ENCODE measurements around the gene MBNL2. TPM values are rescaled to one million over a fixed set of nuclear protein-coding genes. Genes with fewer than 3 reads are reported as not detected.

MBNL2 gene
- total RNA-seq, 1 experiment from 2014 or later = 0.85 TPM

DNA sequence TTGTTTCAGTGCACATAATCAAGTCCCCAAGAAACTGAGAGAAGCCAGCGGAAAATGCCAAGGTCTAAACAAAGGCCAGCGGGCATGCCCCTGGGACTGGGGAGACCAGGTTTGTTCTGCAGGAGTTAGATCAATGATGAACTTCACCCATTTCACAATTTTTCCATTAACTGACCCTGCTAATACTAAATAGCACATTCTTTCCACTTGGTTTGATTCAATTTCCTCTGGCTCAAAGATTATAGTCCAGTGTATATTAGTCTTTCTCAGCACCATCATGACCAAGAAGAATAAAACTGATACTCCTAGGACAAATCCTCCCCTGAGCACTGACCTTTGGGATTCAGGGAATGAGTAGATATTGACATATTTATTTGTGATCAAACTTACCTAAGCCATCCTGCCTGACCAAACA lies 66.4 kb downstream of the MBNL2 start:
- Mint-ChIP-seq H3K9me3 (no peaks in the 10 kb centered on the region), H3K27ac (no peak overlapping the region), H3K36me3 (no peaks in the 10 kb centered on the region), H3K4me1 (no peaks in the 10 kb centered on the region), H3K4me3 (no peak overlapping the region), H3K27me3 (ENCODE audit: low read depth) (no peaks in the 10 kb centered on the region)
- POLR2A ChIA-PET = no interaction called here
- DNase-seq (ENCODE audit: low spot score) (no peak), ATAC-seq (no peak)
- TF ChIP-seq, protein P1, sequence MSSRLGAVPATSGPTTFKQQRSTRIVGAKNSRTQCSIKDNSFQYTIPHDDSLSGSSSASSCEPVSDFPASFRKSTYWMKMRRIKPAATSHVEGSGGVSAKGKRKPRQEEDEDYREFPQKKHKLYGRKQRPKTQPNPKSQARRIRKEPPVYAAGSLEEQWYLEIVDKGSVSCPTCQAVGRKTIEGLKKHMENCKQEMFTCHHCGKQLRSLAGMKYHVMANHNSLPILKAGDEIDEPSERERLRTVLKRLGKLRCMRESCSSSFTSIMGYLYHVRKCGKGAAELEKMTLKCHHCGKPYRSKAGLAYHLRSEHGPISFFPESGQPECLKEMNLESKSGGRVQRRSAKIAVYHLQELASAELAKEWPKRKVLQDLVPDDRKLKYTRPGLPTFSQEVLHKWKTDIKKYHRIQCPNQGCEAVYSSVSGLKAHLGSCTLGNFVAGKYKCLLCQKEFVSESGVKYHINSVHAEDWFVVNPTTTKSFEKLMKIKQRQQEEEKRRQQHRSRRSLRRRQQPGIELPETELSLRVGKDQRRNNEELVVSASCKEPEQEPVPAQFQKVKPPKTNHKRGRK (CRISPR knock-in tag; IDR thresholded peaks at IDR 0.05; ENCODE audit: borderline replicate concordance) = no peak
- TF ChIP-seq ZNF423 (CRISPR knock-in tag; IDR thresholded peaks at IDR 0.05) (no peak), ATF1 (CRISPR knock-in tag; IDR thresholded peaks at IDR 0.05) (no peak), ZNF219 (CRISPR knock-in tag; IDR thresholded peaks at IDR 0.05; ENCODE audit: borderline replicate concordance) (no peak), TCF7 (CRISPR knock-in tag; IDR thresholded peaks at IDR 0.05; ENCODE audit: low read depth) (no peak)
- TF ChIP-seq, protein P2, sequence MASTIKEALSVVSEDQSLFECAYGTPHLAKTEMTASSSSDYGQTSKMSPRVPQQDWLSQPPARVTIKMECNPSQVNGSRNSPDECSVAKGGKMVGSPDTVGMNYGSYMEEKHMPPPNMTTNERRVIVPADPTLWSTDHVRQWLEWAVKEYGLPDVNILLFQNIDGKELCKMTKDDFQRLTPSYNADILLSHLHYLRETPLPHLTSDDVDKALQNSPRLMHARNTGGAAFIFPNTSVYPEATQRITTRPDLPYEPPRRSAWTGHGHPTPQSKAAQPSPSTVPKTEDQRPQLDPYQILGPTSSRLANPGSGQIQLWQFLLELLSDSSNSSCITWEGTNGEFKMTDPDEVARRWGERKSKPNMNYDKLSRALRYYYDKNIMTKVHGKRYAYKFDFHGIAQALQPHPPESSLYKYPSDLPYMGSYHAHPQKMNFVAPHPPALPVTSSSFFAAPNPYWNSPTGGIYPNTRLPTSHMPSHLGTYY (CRISPR knock-in tag; IDR thresholded peaks at IDR 0.05) = no peak
- TF ChIP-seq, protein P3, sequence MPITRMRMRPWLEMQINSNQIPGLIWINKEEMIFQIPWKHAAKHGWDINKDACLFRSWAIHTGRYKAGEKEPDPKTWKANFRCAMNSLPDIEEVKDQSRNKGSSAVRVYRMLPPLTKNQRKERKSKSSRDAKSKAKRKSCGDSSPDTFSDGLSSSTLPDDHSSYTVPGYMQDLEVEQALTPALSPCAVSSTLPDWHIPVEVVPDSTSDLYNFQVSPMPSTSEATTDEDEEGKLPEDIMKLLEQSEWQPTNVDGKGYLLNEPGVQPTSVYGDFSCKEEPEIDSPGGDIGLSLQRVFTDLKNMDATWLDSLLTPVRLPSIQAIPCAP (CRISPR knock-in tag; IDR thresholded peaks at IDR 0.05) = no peak
- TF ChIP-seq, protein P4, sequence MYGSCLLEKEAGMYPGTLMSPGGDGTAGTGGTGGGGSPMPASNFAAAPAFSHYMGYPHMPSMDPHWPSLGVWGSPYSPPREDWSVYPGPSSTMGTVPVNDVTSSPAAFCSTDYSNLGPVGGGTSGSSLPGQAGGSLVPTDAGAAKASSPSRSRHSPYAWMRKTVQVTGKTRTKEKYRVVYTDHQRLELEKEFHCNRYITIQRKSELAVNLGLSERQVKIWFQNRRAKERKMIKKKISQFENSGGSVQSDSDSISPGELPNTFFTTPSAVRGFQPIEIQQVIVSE (CRISPR knock-in tag; IDR thresholded peaks at IDR 0.05; ENCODE audit: borderline replicate concordance) = no peak
- CTCF ChIA-PET = no interaction called here

DNA sequence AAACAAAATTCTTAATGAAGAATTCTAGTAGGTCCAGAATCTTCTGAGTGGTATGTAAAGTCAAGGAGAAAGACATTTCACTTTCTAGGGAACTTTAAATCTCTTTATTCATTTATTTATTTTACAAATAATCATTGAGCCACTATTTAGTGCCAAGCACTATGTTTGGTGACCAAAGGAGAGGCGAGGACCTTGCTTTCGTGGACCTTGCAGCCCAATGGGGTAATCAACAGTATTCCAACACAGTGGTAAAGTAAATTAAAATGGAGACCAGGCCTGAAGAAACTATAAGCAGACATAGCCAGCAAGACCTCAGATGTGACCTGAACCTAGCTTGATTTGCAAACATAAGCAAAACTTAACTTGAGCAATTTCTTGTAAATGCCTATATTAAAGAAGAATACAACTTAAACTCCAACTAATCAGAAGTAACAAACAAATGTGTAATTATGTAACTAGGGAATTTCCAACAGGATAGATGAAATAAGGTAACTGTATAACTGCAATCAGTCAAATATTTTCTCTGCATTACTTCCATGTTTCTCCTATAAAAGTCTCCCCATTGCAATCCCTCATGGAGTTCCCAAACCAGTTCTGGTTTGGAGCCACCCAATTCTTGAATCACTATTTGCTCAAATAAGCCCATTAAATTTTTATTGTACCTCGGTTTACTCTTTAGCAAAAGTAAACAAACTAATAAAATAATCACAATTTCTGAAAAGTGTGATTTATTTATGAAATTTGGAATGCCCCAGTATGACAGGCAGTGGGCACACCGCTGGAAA lies 67.6 kb downstream of the MBNL2 start:
- ChIA-PET POLR2A (no interaction called here), CTCF (no interaction called here)

More for the DNA sequence above, 67.6 kb downstream of the MBNL2 start:
- no peak overlapping the region for H3K4me3 Mint-ChIP-seq
- no peaks in the 10 kb centered on the region for H3K4me1 Mint-ChIP-seq
- H3K27ac Mint-ChIP-seq = no peak overlapping the region
- H3K9me3 Mint-ChIP-seq = no peaks in the 10 kb centered on the region
- H3K36me3 Mint-ChIP-seq = no peaks in the 10 kb centered on the region
- DNase-seq (ENCODE audit: low spot score) (no peak), ATAC-seq (no peak)
- TF ChIP-seq, protein P5, sequence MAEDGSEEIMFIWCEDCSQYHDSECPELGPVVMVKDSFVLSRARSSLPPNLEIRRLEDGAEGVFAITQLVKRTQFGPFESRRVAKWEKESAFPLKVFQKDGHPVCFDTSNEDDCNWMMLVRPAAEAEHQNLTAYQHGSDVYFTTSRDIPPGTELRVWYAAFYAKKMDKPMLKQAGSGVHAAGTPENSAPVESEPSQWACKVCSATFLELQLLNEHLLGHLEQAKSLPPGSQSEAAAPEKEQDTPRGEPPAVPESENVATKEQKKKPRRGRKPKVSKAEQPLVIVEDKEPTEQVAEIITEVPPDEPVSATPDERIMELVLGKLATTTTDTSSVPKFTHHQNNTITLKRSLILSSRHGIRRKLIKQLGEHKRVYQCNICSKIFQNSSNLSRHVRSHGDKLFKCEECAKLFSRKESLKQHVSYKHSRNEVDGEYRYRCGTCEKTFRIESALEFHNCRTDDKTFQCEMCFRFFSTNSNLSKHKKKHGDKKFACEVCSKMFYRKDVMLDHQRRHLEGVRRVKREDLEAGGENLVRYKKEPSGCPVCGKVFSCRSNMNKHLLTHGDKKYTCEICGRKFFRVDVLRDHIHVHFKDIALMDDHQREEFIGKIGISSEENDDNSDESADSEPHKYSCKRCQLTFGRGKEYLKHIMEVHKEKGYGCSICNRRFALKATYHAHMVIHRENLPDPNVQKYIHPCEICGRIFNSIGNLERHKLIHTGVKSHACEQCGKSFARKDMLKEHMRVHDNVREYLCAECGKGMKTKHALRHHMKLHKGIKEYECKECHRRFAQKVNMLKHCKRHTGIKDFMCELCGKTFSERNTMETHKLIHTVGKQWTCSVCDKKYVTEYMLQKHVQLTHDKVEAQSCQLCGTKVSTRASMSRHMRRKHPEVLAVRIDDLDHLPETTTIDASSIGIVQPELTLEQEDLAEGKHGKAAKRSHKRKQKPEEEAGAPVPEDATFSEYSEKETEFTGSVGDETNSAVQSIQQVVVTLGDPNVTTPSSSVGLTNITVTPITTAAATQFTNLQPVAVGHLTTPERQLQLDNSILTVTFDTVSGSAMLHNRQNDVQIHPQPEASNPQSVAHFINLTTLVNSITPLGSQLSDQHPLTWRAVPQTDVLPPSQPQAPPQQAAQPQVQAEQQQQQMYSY (CRISPR knock-in tag; IDR thresholded peaks at IDR 0.05) = no peak
- TF ChIP-seq MXD4 (CRISPR knock-in tag; IDR thresholded peaks at IDR 0.05; ENCODE audit: borderline replicate concordance) (no peak), CREM (CRISPR knock-in tag; IDR thresholded peaks at IDR 0.05) (no peak), FOXP1 (CRISPR knock-in tag; IDR thresholded peaks at IDR 0.05; ENCODE audit: borderline replicate concordance) (no peak), SMAD3 (CRISPR knock-in tag; IDR thresholded peaks at IDR 0.05; ENCODE audit: borderline replicate concordance) (no peak), FOXJ3 (CRISPR knock-in tag; IDR thresholded peaks at IDR 0.05; ENCODE audit: borderline replicate concordance) (no peak), ZNF219 (CRISPR knock-in tag; IDR thresholded peaks at IDR 0.05; ENCODE audit: borderline replicate concordance) (no peak)
- TF ChIP-seq, protein P1 (CRISPR knock-in tag; IDR thresholded peaks at IDR 0.05; ENCODE audit: borderline replicate concordance) = no peak
- TF ChIP-seq, protein P6, sequence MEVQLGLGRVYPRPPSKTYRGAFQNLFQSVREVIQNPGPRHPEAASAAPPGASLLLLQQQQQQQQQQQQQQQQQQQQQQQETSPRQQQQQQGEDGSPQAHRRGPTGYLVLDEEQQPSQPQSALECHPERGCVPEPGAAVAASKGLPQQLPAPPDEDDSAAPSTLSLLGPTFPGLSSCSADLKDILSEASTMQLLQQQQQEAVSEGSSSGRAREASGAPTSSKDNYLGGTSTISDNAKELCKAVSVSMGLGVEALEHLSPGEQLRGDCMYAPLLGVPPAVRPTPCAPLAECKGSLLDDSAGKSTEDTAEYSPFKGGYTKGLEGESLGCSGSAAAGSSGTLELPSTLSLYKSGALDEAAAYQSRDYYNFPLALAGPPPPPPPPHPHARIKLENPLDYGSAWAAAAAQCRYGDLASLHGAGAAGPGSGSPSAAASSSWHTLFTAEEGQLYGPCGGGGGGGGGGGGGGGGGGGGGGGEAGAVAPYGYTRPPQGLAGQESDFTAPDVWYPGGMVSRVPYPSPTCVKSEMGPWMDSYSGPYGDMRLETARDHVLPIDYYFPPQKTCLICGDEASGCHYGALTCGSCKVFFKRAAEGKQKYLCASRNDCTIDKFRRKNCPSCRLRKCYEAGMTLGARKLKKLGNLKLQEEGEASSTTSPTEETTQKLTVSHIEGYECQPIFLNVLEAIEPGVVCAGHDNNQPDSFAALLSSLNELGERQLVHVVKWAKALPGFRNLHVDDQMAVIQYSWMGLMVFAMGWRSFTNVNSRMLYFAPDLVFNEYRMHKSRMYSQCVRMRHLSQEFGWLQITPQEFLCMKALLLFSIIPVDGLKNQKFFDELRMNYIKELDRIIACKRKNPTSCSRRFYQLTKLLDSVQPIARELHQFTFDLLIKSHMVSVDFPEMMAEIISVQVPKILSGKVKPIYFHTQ (CRISPR knock-in tag; IDR thresholded peaks at IDR 0.05) = no peak
- H3K27me3 Mint-ChIP-seq (ENCODE audit: low read depth) = no peaks in the 10 kb centered on the region
